GM10847 (cell line): Measurements from ENCODE around the gene CCDC122.

ENCODE experiments used
- POLR2A ChIP-seq: IDR thresholded peaks from 2 replicates; pipeline ENCODE4 v1.6.1; 2011; ENCODE audit not compliant: insufficient read length; ENCODE audit errors: extremely low read depth

The CCDC122 gene

GRCh38 chr13:43878892-43879754 is at the start of gene CCDC122:
Gene CCDC122, minus strand, starts transcription at chr13:43879740. Its CDS starts 10,364 bp downstream, at chr13:43869376.
- TF ChIP-seq POLR2A, result peak; percentile 53

DNA sequence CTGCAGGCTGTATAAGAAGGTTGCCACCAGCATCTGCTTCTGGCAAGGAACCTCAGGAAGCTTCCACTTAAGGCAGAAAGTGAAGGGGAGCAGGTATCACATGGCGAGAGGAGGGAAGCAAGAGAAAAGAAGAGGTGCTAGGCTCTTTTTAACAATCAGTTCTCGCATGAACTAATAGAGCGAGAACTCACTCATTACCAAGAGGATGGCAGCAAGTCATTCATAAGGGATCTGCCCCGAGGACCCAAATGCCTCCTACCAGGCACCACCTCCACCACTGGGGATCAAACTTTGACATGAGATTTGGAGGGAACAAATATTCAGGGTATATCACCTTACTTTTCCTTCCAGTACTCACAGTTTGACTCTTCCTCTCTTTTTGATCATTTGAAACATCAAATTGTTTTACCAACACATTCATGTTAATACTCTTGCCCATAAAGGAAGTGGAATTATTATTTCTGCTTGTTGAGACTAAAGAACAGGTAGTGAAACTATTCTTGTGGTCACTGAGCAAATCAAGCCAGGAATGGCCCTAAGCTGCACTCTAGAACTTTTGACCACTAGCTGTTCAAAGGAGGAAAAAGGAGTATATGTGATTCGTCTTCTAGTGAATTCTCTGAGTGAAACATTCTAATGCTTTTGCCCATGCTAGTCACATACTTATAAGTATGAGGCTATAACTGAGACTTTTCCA is 45.2 kb upstream of the CCDC122 start:
- TF ChIP-seq POLR2A, result no peak

DNA sequence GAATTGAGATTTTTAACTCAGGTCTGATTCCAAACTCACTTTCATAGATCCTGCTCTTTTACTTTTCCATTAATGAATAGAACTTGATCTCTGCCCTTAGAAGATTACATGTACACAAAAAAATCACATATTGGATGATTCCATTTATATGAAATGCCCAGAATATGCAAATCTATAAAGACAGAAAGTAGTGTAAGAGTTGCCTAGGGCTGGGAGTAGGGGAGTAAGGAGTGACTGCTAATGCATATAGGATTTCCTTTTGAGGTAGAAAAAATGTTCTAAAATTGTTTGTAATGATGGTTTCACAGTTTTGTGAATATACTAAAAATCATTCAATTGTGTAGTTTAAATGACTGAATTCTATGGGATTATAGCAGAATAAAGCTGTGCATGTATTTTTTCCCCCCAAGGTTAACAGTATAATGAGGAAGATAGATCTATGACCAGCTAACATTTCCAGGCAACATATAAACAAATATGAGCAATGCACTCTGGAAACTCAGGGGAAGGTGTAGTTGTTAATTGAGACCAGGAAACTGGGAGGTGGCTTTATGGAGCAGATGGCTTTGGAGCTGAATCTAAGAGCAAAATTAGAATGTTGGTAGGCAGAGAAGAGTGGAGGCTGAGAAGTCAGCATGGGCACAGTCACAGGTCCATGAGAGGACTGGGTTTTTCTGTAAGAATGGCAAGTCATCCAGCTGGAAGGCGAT is 41.6 kb upstream of the CCDC122 start:
- TF ChIP-seq POLR2A, result no peak

DNA sequence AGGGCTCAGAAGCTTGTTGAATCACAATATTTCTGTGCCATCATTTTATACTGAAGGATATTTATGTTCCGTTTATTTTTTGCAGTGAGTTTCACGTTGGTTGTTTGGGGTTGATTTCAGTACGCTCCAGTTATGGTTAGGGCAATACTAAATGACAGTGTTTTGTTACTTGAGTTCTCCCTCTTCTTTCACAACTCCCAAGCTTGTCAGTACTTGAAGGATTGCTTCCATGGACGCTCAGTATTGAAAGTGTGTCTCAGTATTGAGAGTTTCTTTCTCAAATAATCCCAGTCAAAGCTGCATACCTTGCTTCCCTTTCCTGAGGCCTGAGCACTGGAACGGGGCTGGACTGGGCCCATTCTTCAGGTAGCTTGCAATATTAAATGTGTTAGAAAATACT is 39.1 kb upstream of the CCDC122 start:
- no peak for TF ChIP-seq POLR2A

DNA sequence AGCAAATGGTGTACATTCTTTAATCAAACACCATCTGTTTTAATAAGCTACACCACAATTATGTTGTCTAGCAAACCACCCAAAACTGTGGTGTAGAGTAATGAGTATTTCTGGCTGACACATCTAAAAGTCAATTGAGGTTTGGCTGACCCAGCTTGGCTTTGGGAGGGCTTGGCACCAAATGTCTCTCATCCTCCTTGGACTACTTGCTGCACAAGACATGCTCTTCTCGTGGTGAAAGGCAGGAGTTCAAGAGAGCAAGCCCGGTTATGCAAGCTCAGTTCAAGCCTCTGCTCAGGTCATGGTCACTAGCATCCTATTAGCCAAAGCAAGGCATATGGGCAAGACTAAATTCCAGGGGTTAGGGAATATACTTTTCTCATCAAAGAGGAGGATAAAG is 37.3 kb upstream of the CCDC122 start:
- no peak for TF ChIP-seq POLR2A

DNA sequence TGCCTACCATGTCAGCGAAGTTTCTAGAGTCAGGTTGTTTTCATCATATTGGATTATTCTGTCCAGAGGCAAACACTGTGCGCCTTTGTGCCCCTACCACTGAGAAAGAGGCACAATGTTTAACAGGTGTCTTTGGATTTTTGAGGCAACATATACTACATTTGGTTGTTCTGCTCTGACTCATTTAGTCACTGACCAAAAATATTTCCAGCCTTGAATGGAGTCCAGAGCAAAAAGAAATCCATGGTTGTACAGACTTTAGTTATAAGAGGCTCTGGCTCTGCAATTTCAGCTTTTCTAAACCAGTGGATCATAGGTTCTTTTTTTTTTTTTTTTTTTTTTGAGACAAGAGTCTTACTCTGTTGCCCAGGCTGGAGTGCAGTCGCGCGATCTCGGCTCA is 35.9 kb upstream of the CCDC122 start:
- no peak for TF ChIP-seq POLR2A

DNA sequence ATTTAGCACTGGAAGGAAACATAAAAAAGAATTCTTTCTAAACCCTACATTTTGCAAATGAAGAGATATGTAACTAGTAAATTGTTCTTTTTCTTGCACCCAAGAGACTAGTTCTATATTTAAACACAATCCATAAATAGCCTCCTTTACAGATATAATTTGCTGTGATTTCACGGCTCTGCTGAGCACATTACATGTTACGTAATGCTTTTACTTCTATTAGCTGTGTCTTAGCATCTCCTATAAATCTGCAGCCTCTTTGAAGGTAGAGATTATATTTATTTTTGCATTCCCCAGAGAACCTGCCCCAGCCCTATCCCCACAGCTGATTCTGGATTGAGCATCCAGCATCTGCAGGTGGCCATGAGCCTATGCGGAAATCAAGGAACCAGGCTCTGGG is 32.3 kb upstream of the CCDC122 start:
- no peak for TF ChIP-seq POLR2A

DNA sequence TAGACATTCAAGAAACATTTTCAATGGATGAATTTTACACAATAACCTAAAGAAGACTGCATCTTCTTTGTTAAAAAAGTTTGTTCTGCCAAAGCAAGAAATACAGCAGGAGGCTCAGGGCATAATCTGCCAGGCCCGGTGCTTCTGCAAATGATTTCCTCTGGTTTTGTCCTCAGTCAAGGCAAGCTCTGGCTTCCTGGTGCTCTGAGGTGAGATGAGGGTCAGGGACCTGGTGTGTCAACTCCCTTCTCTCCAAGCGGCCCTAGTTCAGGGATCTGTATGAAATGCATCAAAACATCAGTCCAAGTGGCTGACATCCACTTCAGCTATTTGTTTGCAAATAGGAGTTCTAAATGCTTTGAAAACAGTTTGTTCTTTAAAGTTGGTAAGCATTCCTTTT is 31.7 kb upstream of the CCDC122 start:
- TF ChIP-seq POLR2A, result no peak

GRCh38 chr13:43910856-43911255 is 31.3 kb upstream of the CCDC122 start:
- TF ChIP-seq POLR2A, result no peak

DNA sequence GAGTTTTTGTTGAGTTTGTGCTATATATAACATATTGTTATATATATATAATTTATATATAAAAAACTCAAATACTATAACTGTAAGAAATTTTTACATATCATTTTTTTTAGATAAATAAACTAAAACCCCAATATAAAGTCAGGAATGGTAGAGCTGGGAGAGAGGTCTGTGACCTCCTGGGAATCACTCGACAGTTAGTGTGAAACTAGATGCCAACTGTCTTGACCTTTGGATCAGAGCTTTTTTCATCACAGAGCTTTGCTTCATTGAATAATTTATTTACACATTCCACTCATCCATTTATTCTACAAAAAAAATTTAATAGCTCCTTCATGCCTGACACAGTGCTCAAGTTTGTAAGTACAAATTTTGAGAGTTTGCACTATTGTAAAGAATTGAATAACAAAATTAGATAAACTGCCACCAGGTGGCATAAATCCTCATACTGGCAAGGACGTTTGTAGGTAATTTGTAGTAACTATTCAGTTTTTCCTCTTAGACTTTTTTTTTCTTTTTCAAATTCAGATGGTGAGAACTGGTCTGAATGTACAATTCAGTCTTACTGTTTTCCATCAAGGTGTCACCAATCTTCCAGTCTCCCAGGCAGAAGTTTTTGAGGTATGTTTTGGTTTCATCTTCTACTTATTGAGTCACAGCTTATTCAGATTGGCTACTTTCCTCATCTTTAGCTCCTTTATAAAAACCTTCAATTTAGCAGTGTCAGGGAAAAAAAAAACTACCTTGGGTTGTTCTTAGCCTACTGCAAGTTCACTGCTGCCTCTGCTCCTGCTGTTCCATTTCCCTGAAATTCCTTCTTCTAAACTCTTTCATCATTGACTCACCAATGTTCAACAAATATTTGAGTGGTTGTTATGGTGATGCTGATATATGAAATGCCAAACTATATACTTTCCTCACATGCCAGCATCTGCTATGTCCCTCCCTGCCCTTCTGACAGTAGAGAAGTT is 28.9 kb upstream of the CCDC122 start:
- no peak for TF ChIP-seq POLR2A

DNA sequence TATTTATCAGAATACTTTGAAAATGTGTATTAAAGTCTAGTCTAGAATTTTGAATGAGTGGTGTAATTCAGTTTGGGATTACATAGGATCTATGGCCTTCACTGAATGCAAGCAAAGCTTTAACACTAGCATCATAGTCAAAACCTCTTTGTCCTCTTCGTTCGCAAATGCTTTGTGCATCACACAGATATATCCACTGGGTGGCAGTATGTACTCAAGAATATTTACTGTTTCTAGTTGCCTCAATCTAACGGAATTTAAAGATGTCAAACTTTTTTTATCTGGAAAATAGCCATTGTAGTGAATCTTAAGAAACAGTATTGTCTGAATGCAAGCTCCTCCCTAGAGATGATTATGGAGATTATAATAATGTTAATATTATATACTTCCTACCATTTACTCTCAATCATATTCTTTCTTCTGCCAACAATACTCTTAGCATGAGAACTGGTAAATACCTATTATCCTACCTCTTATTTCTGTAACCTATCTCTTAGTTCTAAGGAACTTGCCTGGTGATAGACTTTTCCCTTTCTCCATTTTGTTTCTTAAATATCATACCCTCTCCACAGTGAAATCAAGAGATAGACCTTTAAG is 26.0 kb upstream of the CCDC122 start:
- TF ChIP-seq POLR2A, result no peak

- no peak for TF ChIP-seq POLR2A
Observed at GRCh38 chr13:43895940-43896339, 16.4 kb upstream of the CCDC122 start.

- no peak for TF ChIP-seq POLR2A
Observed at GRCh38 chr13:43894438-43894837, 14.9 kb upstream of the CCDC122 start.

DNA sequence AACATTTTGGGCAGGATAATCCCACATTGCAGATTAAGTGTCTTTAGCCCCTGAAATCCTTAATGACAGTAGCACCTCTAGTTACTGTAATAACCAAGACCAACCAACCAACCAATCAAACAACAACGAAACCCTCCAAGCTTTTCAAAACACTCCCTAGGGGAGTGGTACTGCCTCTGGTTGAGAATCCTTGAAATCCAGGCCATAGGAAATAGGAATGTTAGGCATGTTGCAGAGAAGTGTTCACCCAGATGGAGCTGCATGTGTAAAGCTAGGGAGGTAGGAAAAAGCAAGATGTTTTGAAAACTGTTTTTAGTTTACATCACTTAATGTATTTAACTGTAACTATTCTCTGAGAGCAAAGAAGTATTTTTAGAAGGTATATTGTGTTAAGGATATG is 4.7 kb upstream of the CCDC122 start:
- no peak for TF ChIP-seq POLR2A
